NCI-H2107 treated with DMSO at 0.1 percent for 48 hours (cell line): Measurements from ENCODE around the gene HACD2.

Experiments used
- DNase-seq: peaks from one replicate; lab custom pipeline; 2025; ENCODE audit not compliant: unreplicated experiment; lab: John Stamatoyannopoulos, UW

The HACD2 gene

GRCh38 chr3:123576122-123576521, 8.7 kb downstream of the HACD2 start:
- DNase-seq, result no peak

- DNase-seq, result no peak
These were observed 12.9 kb downstream of the HACD2 start for GRCh38 chr3:123571973-123572365.

GRCh38 chr3:123571264-123571972, 13.4 kb downstream of the HACD2 start:
- no peak for DNase-seq

- DNase-seq, result no peak
These were observed 16.0 kb downstream of the HACD2 start for GRCh38 chr3:123568875-123569274.

- no peak for DNase-seq
These were observed 16.8 kb downstream of the HACD2 start for GRCh38 chr3:123568034-123568433.

GRCh38 chr3:123564056-123564455, 20.8 kb downstream of the HACD2 start:
- no peak for DNase-seq

GRCh38 chr3:123562547-123562946, 22.3 kb downstream of the HACD2 start:
- no peak for DNase-seq

GRCh38 chr3:123561188-123561587, 23.7 kb downstream of the HACD2 start:
- no peak for DNase-seq

- DNase-seq, result peak; percentile 22
These were observed 25.6 kb downstream of the HACD2 start for GRCh38 chr3:123559040-123559861.

GRCh38 chr3:123553536-123553935, 31.3 kb downstream of the HACD2 start:
- DNase-seq, result no peak

GRCh38 chr3:123552768-123553167, 32.1 kb downstream of the HACD2 start:
- no peak for DNase-seq

- peak; percentile 55 for DNase-seq
These were observed 32.6 kb downstream of the HACD2 start for GRCh38 chr3:123552095-123552714.

- DNase-seq, result no peak
These were observed 36.9 kb downstream of the HACD2 start for GRCh38 chr3:123547881-123548519.

- no peak for DNase-seq
These were observed 38.6 kb downstream of the HACD2 start for GRCh38 chr3:123546133-123546755.

GRCh38 chr3:123543950-123544349, 40.9 kb downstream of the HACD2 start:
- DNase-seq, result no peak

- DNase-seq, result no peak
These were observed 44.6 kb downstream of the HACD2 start for GRCh38 chr3:123540285-123540684.

GRCh38 chr3:123536153-123536895, 48.5 kb downstream of the HACD2 start:
- no peak for DNase-seq

- no peak for DNase-seq
These were observed 49.3 kb downstream of the HACD2 start for GRCh38 chr3:123535580-123535979.

- DNase-seq, result no peak
These were observed 50.6 kb downstream of the HACD2 start for GRCh38 chr3:123534264-123534663.

- no peak for DNase-seq
These were observed 51.2 kb downstream of the HACD2 start for GRCh38 chr3:123533554-123534159.
